Right lobe of liver (tissue), 6 donors: ENCODE data around the gene GRPEL2. TPM values are rescaled to one million over a fixed set of nuclear protein-coding genes. Genes with fewer than 3 reads are reported as not detected.

Experiments used
- ATAC-seq, 4 donors: fragments of 200-7000 bp; cut with Tn5 transposase; one replicate each; pipeline ENCODE4 v1.9.1; 2020; ENCODE audit warnings: mild to moderate bottlenecking in 4 of 4, moderate library complexity in 4 of 4
- DNase-seq, 3 donors: peaks; one replicate each; pipeline ENCODE4 v3.0.0-alpha.2; 2020
- H3K27ac ChIP-seq, 3 donors: fragments of 200-600 bp; one replicate each; pipeline ENCODE4 v1.8.0; 2022
- H3K27me3 ChIP-seq, 2 donors: fragments of 200-600 bp; one replicate each; pipeline ENCODE4 v1.8.0; 2022
- H3K36me3 ChIP-seq, 4 donors: fragments of 200-600 bp; sonication (generic) in 1 of 4; one replicate each; pipeline versions ENCODE4 v1.5.1 to v1.8.0; 2017 to 2022; ENCODE audit warnings: control low read depth in 1 of 4
- H3K4me1 ChIP-seq, 4 donors: fragments of 200-600 bp; sonication (generic) in 1 of 4; one replicate each; pipeline versions ENCODE4 v1.5.1 to v1.8.0; 2017 to 2022; ENCODE audit warnings: control low read depth in 1 of 4
- H3K4me3 ChIP-seq, 3 donors: fragments of 200-600 bp; one replicate each; pipeline ENCODE4 v1.8.0; 2022
- H3K9me3 ChIP-seq, 4 donors: fragments of 200-600 bp; sonication (generic) in 1 of 4; one replicate each; pipeline versions ENCODE4 v1.5.1 to v1.8.0; 2017 to 2022; ENCODE audit warnings: control low read depth in 1 of 4
- POLR2A ChIP-seq: fragments of 450-650 bp; IDR thresholded peaks from one replicate; pipeline ENCODE4 v1.6.1; 2017; ENCODE audit warnings: antibody characterized with exemption, mild to moderate bottlenecking
- WGBS: methylation state at CpG from one replicate; pipeline ENCODE4 v1.1.6; 2018; ENCODE audit warnings: low coverage, low lambda C conversion rate; ENCODE audit not compliant: insufficient coverage; ENCODE audit errors: missing lambda C conversion rate; 5-methylcytosine and 5-hydroxymethylcytosine counted together
- intact Hi-C, 2 donors: fragments of 100-400 bp; cut with DNase I; formaldehyde crosslinking; loops; one replicate each; pipeline versions ENCODE4 v1.11.2 to v1.14.1; 2022
- total RNA-seq, 6 experiments: library from RNA; depleted of rRNA in 2 of 6; stranded (reverse); fragments of >200 nt in 2 of 6; fragmentation: NEBNext Ultra II Directional in 3 of 6; extraction: Animal tissue kit (Norgen Biotek cat#: 25700) in 3 of 6; gene quantifications; one replicate each; pipeline versions ENCODE4 v1.1.0 to v1.2.4, GENCODE V29; 2016 to 2023
- TF ChIP-seq, protein P1 (sequence below), 4 donors: fragments of 200-600 bp in 3 of 4; fragments of 450-650 bp in 1 of 4; IDR thresholded peaks; one replicate each; pipeline versions ENCODE4 v1.5.1 to v1.8.0; 2016 to 2022; ENCODE audit warnings: antibody characterized with exemption in 4 of 4, mild to moderate bottlenecking in 2 of 4
- donor health status: DM: no; HTN: yes; CAD: no.
- donor health status: DM: no; HTN: no; CAD: no.
- donor health status: DM: no; HTN: no; CAD: no.
- donor health status: DM: no; HTN: yes; CAD: no.
- donor health status: DM: no; HTN: yes; CAD: no.

GRPEL2 gene
- total RNA-seq, 6 experiments from 2014 or later = 4.2 to 6.9 (median 5.9) TPM

DNA sequence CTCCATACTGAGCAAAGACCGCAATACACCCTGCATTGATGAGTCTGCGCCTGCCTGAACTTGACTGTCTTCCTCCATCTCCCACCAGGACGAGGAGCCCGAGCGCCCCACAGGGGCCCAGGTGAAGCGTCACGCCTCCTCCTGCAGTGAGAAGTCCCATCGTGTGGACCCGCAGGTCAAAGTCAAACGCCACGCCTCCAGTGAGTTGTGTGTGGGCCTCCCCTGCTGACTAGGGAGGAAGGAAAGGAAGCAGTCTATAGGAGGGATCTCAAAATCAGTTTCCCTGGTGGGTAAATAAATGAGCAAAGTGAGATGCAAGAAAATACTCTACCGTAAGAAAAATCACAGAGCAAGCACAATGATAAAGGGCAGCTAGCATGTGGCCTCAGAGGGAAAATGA is 22.8 kb upstream of the GRPEL2 start:
- no peaks in the 10 kb centered on the region for H3K27me3 ChIP-seq
- H3K4me1 ChIP-seq = peaks cover 0 to 18% (median 3%) of the 10 kb centered on the region in 4 donors
- H3K27ac ChIP-seq = peak overlapping the region in 1 of 3 donors; percentile 26
- H3K9me3 ChIP-seq = no peaks in the 10 kb centered on the region
- ATAC-seq (no peak), DNase-seq (no peak)
- no peak overlapping the region for H3K4me3 ChIP-seq
- WGBS = 84% methylated on average over 2 of the region's 12 CpGs
- intact Hi-C loops = no loop called here
- H3K36me3 ChIP-seq = no peaks in the 10 kb centered on the region
- TF ChIP-seq, protein P1, sequence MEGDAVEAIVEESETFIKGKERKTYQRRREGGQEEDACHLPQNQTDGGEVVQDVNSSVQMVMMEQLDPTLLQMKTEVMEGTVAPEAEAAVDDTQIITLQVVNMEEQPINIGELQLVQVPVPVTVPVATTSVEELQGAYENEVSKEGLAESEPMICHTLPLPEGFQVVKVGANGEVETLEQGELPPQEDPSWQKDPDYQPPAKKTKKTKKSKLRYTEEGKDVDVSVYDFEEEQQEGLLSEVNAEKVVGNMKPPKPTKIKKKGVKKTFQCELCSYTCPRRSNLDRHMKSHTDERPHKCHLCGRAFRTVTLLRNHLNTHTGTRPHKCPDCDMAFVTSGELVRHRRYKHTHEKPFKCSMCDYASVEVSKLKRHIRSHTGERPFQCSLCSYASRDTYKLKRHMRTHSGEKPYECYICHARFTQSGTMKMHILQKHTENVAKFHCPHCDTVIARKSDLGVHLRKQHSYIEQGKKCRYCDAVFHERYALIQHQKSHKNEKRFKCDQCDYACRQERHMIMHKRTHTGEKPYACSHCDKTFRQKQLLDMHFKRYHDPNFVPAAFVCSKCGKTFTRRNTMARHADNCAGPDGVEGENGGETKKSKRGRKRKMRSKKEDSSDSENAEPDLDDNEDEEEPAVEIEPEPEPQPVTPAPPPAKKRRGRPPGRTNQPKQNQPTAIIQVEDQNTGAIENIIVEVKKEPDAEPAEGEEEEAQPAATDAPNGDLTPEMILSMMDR (IDR thresholded peaks at IDR 0.05) = no peak
- no peak for TF ChIP-seq POLR2A

DNA sequence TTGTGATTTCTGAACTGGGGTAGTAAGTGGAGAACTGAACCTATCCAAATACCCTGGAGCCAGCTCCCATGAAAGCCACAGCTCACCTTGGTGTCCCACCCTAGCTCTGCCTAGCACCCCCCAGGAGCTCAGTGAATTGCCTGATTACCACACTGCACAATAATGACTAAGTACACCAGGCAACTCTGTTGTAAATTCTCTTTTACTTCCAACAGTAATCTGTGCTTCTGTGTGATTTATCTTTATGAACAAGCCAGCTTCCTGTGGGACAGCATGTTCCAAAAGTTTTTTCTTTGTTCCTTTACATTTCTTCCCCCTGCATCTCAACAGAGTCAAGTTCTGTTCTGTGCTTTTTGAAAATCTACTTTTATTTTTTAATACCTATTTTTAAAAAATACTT is 22.1 kb upstream of the GRPEL2 start:
- intact Hi-C loops = no loop called here
- H3K27ac ChIP-seq = peak overlapping the region in 1 of 3 donors; percentile 26
- TF ChIP-seq, protein P1 (IDR thresholded peaks at IDR 0.05) = no peak
- no peak for TF ChIP-seq POLR2A
- peaks cover 0 to 18% (median 3%) of the 10 kb centered on the region in 4 donors for H3K4me1 ChIP-seq
- H3K9me3 ChIP-seq = no peaks in the 10 kb centered on the region
- no peaks in the 10 kb centered on the region for H3K27me3 ChIP-seq
- DNase-seq = no peak
- H3K4me3 ChIP-seq = no peak overlapping the region
- no peaks in the 10 kb centered on the region for H3K36me3 ChIP-seq
- peak in 3 of 4 donors; percentile 12 to 67 (median 32) for ATAC-seq

DNA sequence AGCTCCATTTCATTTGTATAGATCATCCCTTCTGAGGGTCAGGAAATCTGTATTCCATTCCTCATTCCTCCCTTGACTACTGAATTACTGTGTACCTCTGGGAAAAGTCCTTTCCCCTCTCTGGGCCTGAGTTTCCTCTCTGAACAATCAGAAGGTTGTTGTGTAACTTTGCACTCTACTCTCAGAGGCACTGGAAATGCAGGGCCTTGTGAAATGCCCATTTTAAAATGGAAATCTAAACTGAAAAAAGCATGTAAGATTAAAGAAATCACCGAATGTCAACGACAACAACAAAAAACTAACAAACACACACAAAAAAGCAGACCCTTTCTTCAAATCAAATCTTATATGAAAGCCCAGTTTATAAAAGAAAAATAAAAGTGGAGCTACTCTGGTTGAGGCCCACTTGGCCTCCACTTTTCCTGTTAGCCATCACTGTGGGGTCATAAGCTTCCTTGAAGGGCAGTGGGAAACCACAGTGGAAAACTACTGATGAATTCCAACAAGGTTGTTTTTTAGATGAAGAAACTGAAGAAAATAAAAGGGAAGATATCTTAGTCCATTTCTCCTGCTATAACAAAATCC is 21.6 kb upstream of the GRPEL2 start:
- Histone ChIP-seq H3K9me3 (no peaks in the 10 kb centered on the region), H3K36me3 (no peaks in the 10 kb centered on the region), H3K27me3 (no peaks in the 10 kb centered on the region), H3K4me3 (no peak overlapping the region), H3K27ac (no peak overlapping the region), H3K4me1 (peaks cover 0 to 18% (median 3%) of the 10 kb centered on the region in 4 donors)
- DNase-seq (no peak), ATAC-seq (no peak)
- intact Hi-C loops = no loop called here
- no peak for TF ChIP-seq POLR2A
- TF ChIP-seq, protein P1 (IDR thresholded peaks at IDR 0.05) = no peak
- 59% methylated on average over 2 of the region's 2 CpGs for WGBS

DNA sequence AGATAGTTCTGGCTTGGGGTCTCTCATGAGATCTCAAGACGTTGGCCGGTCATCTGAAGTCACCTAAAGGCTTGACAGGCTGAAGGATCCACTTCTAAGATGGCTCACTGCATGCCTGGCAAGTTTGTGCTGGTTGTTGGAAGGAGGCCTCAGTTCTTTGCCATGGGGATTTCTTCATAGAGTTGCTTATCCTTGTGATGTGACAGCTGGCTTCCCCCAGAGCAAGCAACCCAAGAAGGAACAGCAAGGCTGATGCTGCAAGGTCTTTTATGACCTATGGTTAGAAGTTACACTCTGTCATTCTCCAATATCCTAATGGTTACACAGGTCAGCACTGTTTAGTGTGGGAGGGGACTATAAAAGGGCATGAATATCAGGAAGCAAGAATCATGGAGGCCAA is 20.7 kb upstream of the GRPEL2 start:
- no peak overlapping the region for H3K4me3 ChIP-seq
- TF ChIP-seq, protein P1 (IDR thresholded peaks at IDR 0.05) = no peak
- TF ChIP-seq POLR2A = no peak
- H3K36me3 ChIP-seq = no peaks in the 10 kb centered on the region
- H3K27ac ChIP-seq = no peak overlapping the region
- no peaks in the 10 kb centered on the region for H3K27me3 ChIP-seq
- H3K9me3 ChIP-seq = no peaks in the 10 kb centered on the region
- DNase-seq = no peak
- peaks cover 0 to 18% (median 3%) of the 10 kb centered on the region in 4 donors for H3K4me1 ChIP-seq
- intact Hi-C loops = no loop called here
- WGBS = 88% methylated on average over 2 of the region's 2 CpGs
- no peak for ATAC-seq

DNA sequence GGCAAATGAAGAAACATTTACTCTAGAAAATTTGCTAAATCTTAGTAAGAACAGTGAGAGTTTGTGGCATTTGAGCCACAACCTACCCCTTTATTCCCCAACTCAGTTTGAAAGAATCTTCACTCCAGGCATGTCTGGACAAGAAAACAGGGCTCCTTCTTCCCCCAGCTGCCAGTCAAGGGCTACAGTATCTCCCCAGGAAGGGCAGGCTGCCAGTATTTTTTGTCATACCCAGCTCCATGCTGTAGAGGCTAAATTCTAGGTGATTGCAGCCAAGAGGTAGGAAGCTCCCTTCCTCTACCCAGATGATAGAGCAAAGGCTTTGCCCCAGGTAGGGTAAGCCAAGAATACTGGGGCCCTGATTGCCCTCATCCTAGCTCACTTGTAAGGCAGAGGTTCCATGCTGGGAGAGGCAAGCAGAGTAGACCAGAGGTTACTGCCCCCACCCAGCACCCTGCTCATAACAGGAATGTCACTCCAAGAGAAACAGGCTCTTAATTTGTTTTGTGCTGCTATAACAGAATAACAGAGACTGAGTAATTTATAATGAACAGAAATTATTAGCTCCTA is 20.0 kb upstream of the GRPEL2 start:
- ATAC-seq (no peak), DNase-seq (no peak)
- Histone ChIP-seq H3K36me3 (no peaks in the 10 kb centered on the region), H3K9me3 (no peaks in the 10 kb centered on the region), H3K27ac (no peak overlapping the region), H3K27me3 (no peaks in the 10 kb centered on the region), H3K4me3 (no peak overlapping the region), H3K4me1 (peaks cover 0 to 18% (median 3%) of the 10 kb centered on the region in 4 donors)
- intact Hi-C loops = no loop called here
- TF ChIP-seq POLR2A = no peak
- TF ChIP-seq, protein P1 (IDR thresholded peaks at IDR 0.05) = no peak
